Gastrocnemius medialis (tissue), 4 donors: Measurements from ENCODE around the gene TBKBP1.

Experiments used
- POLR2A ChIP-seq, 2 donors: fragments of 450-650 bp; IDR thresholded peaks; one replicate each; pipeline ENCODE4 v1.6.1; 2017; ENCODE audit warnings: antibody characterized with exemption in 2 of 2, mild to moderate bottlenecking in 2 of 2, moderate library complexity in 2 of 2
- TF ChIP-seq, protein P1 (sequence below), 5 experiments: fragments of 450-650 bp in 3 of 5; fragments of 200-600 bp in 2 of 5; sonication (generic) in 2 of 5; IDR thresholded peaks in 4 of 5; conservative IDR thresholded peaks in 1 of 5; 1 replicate in 4 of 5; 2 replicates in 1 of 5; pipeline ENCODE4 v1.5.1; 2016 to 2019; ENCODE audit warnings: antibody characterized with exemption in 5 of 5, mild to moderate bottlenecking in 3 of 5, moderate library complexity in 3 of 5

GRCh38 chr17:47751471-47751870 is 57.5 kb downstream of the TBKBP1 start:
- TF ChIP-seq, protein P1, sequence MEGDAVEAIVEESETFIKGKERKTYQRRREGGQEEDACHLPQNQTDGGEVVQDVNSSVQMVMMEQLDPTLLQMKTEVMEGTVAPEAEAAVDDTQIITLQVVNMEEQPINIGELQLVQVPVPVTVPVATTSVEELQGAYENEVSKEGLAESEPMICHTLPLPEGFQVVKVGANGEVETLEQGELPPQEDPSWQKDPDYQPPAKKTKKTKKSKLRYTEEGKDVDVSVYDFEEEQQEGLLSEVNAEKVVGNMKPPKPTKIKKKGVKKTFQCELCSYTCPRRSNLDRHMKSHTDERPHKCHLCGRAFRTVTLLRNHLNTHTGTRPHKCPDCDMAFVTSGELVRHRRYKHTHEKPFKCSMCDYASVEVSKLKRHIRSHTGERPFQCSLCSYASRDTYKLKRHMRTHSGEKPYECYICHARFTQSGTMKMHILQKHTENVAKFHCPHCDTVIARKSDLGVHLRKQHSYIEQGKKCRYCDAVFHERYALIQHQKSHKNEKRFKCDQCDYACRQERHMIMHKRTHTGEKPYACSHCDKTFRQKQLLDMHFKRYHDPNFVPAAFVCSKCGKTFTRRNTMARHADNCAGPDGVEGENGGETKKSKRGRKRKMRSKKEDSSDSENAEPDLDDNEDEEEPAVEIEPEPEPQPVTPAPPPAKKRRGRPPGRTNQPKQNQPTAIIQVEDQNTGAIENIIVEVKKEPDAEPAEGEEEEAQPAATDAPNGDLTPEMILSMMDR (IDR thresholded peaks at IDR 0.05 in 4 of 5, conservative IDR thresholded peaks at IDR 0.05 in 1 of 5) = no peak
- no peak for TF ChIP-seq POLR2A (IDR thresholded peaks at IDR 0.05)
